OCI-LY3 (cell line): ENCODE results near the gene CDK19.

ENCODE experiments used
- CTCF ChIP-seq: fragments of 200-600, 300-600 bp; sonication (generic); IDR thresholded peaks from 2 replicates; pipeline ENCODE4 v1.5.1; 2014; ENCODE audit warnings: antibody characterized with exemption, low read length, low read depth
- EZH2phosphoT487 ChIP-seq: fragments of 200-600 bp; shearing (Covaris generic); IDR thresholded peaks from 2 replicates; pipeline ENCODE4 v1.6.1; 2018; ENCODE audit warnings: antibody characterized with exemption, mixed run types, low read depth

- TF ChIP-seq CTCF (no peak), EZH2phosphoT487 (no peak)
These were observed 70.3 kb downstream of the CDK19 start for GRCh38 chr6:110744991-110745390.
